ENCODE measurements around the gene GPC5.

GPC5 gene

DNA sequence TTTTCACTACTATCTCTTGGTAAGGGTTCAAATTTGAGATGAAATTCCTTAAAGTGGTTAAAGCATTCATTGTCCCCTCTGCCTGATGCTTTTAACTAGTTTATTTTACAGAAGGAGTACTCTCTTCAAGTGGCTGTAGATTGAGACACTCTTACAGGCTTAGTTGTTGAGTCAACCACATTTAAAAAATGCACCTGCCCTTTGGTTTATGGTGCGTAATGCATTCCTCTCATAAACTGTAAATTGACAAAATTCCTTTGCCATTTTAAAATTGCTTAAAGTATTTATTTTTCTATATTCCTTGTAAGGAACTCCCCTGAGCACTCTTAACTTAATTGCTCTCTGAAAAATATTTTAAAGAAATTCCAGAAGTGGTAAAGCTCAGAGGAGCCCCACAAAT, 826 bp upstream of the GPC5 start:
- no peak overlapping the region for H2BK120ac ChIP-seq (ENCODE audit: low read depth, low read length)
- peaks cover 16% of the 10 kb centered on the region for H3K27me3 ChIP-seq (ENCODE audit: insufficient read depth, low read length, poor library complexity)
- H4K8ac ChIP-seq (ENCODE audit: low read depth, low read length) = no peak overlapping the region
- H3K4ac ChIP-seq (ENCODE audit: low read depth, low read length) = no peak overlapping the region
- WGBS (ENCODE audit: extremely low coverage, insufficient coverage, low lambda C conversion rate) = no CpG with 5 or more reads among the region's 1 CpG
- DNase-seq = no peak
- H3K56ac ChIP-seq (ENCODE audit: low read length) = no peak overlapping the region
- no peak overlapping the region for H3K18ac ChIP-seq (ENCODE audit: low read length)
- no peak overlapping the region for H3K27ac ChIP-seq (ENCODE audit: low read depth, low read length)
- H4K5ac ChIP-seq (ENCODE audit: low read length) = no peak overlapping the region
- H3K4me2 ChIP-seq (ENCODE audit: low read length) = no peak overlapping the region
- no peaks in the 10 kb centered on the region for H3K36me3 ChIP-seq (ENCODE audit: control insufficient read depth, insufficient read depth, low read length)
- no peaks in the 10 kb centered on the region for H3K79me2 ChIP-seq (ENCODE audit: control insufficient read depth, insufficient read depth, low read length)
- no peaks in the 10 kb centered on the region for H3K4me1 ChIP-seq (ENCODE audit: control insufficient read depth, low read depth, low read length)
- no peak overlapping the region for H2BK5ac ChIP-seq (ENCODE audit: low read length)
- H3K23ac ChIP-seq (ENCODE audit: low read length) = no peak overlapping the region
- no peak overlapping the region for H2BK15ac ChIP-seq (replicated peaks; ENCODE audit: low read depth)
- H2AK5ac ChIP-seq (ENCODE audit: low read length) = no peak overlapping the region
- no peaks in the 10 kb centered on the region for H3K79me1 ChIP-seq (ENCODE audit: low read length)
- no peak overlapping the region for H3K9ac ChIP-seq (ENCODE audit: low read length)
- H3K4me3 ChIP-seq (ENCODE audit: low read length) = no peak overlapping the region

GRCh38 chr13:91399189-91400062, 1.0 kb downstream of the GPC5 start:
- Histone ChIP-seq H3K4ac (ENCODE audit: low read depth, low read length) (no peak overlapping the region), H3K36me3 (ENCODE audit: control insufficient read depth, insufficient read depth, low read length) (no peaks in the 10 kb centered on the region), H3K18ac (ENCODE audit: low read length) (no peak overlapping the region), H2BK120ac (ENCODE audit: low read depth, low read length) (no peak overlapping the region), H3K56ac (ENCODE audit: low read length) (peak overlapping the region; percentile 61), H3K79me2 (ENCODE audit: control insufficient read depth, insufficient read depth, low read length) (no peaks in the 10 kb centered on the region), H3K9ac (ENCODE audit: low read length) (peak overlapping the region; percentile 57), H3K23ac (ENCODE audit: low read length) (peak overlapping the region; percentile 50), H2BK5ac (ENCODE audit: low read length) (no peak overlapping the region), H3K4me3 (ENCODE audit: low read length) (no peak overlapping the region), H2AK5ac (ENCODE audit: low read length) (no peak overlapping the region), H3K27ac (ENCODE audit: low read depth, low read length) (no peak overlapping the region), H3K79me1 (ENCODE audit: low read length) (no peaks in the 10 kb centered on the region), H3K4me1 (ENCODE audit: control insufficient read depth, low read depth, low read length) (no peaks in the 10 kb centered on the region), H2BK15ac (replicated peaks; ENCODE audit: low read depth) (no peak overlapping the region), H4K8ac (ENCODE audit: low read depth, low read length) (no peak overlapping the region), H3K4me2 (ENCODE audit: low read length) (peak overlapping the region; percentile 48), H3K27me3 (ENCODE audit: insufficient read depth, low read length, poor library complexity) (peaks cover 16% of the 10 kb centered on the region), H4K5ac (ENCODE audit: low read length) (no peak overlapping the region)
- no CpG with 5 or more reads among the region's 44 CpGs for WGBS (ENCODE audit: extremely low coverage, insufficient coverage, low lambda C conversion rate)
- DNase-seq = no peak

DNA sequence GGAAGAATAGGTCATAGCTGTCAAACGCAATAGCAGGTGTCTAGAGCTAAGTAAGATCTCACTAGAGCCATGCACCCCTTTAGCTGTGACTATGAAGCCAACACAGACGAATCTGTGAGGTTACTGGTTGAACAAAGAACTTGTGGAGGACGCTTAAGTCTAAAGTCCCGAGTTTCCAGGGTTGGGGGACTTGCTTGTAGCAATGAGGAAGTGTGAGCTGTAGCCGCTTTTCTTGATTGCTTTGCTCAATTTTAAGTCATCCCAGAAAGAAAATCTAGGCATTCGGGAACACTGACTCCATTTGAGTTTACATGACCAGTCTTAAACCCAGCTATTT, 1.6 kb downstream of the GPC5 start:
- no peak for DNase-seq
- Histone ChIP-seq H3K27me3 (ENCODE audit: insufficient read depth, low read length, poor library complexity) (peaks cover 16% of the 10 kb centered on the region), H2AK5ac (ENCODE audit: low read length) (no peak overlapping the region), H3K27ac (ENCODE audit: low read depth, low read length) (no peak overlapping the region), H3K79me1 (ENCODE audit: low read length) (no peaks in the 10 kb centered on the region), H2BK15ac (replicated peaks; ENCODE audit: low read depth) (no peak overlapping the region), H3K18ac (ENCODE audit: low read length) (no peak overlapping the region), H4K5ac (ENCODE audit: low read length) (no peak overlapping the region), H3K4ac (ENCODE audit: low read depth, low read length) (no peak overlapping the region), H3K79me2 (ENCODE audit: control insufficient read depth, insufficient read depth, low read length) (no peaks in the 10 kb centered on the region), H3K23ac (ENCODE audit: low read length) (no peak overlapping the region), H3K36me3 (ENCODE audit: control insufficient read depth, insufficient read depth, low read length) (no peaks in the 10 kb centered on the region), H4K8ac (ENCODE audit: low read depth, low read length) (no peak overlapping the region), H3K56ac (ENCODE audit: low read length) (no peak overlapping the region), H3K4me2 (ENCODE audit: low read length) (no peak overlapping the region), H3K4me1 (ENCODE audit: control insufficient read depth, low read depth, low read length) (no peaks in the 10 kb centered on the region), H2BK5ac (ENCODE audit: low read length) (no peak overlapping the region), H3K4me3 (ENCODE audit: low read length) (no peak overlapping the region), H2BK120ac (ENCODE audit: low read depth, low read length) (no peak overlapping the region), H3K9ac (ENCODE audit: low read length) (no peak overlapping the region)
- no CpG with 5 or more reads among the region's 6 CpGs for WGBS (ENCODE audit: extremely low coverage, insufficient coverage, low lambda C conversion rate)

- Histone ChIP-seq H3K4me3 (ENCODE audit: low read length) (no peak overlapping the region), H3K79me2 (ENCODE audit: control insufficient read depth, insufficient read depth, low read length) (no peaks in the 10 kb centered on the region), H3K27me3 (ENCODE audit: insufficient read depth, low read length, poor library complexity) (peaks cover 16% of the 10 kb centered on the region), H3K27ac (ENCODE audit: low read depth, low read length) (no peak overlapping the region), H2BK5ac (ENCODE audit: low read length) (no peak overlapping the region), H3K9ac (ENCODE audit: low read length) (no peak overlapping the region), H3K4ac (ENCODE audit: low read depth, low read length) (no peak overlapping the region), H2BK120ac (ENCODE audit: low read depth, low read length) (no peak overlapping the region), H3K56ac (ENCODE audit: low read length) (no peak overlapping the region), H4K8ac (ENCODE audit: low read depth, low read length) (no peak overlapping the region), H3K4me2 (ENCODE audit: low read length) (no peak overlapping the region), H2AK5ac (ENCODE audit: low read length) (no peak overlapping the region), H3K36me3 (ENCODE audit: control insufficient read depth, insufficient read depth, low read length) (no peaks in the 10 kb centered on the region), H3K4me1 (ENCODE audit: control insufficient read depth, low read depth, low read length) (no peaks in the 10 kb centered on the region), H3K18ac (ENCODE audit: low read length) (no peak overlapping the region), H3K79me1 (ENCODE audit: low read length) (no peaks in the 10 kb centered on the region), H4K5ac (ENCODE audit: low read length) (no peak overlapping the region), H3K23ac (ENCODE audit: low read length) (no peak overlapping the region), H2BK15ac (replicated peaks; ENCODE audit: low read depth) (no peak overlapping the region)
- no peak for DNase-seq
- no CpG with 5 or more reads among the region's 3 CpGs for WGBS (ENCODE audit: extremely low coverage, insufficient coverage, low lambda C conversion rate)
Observed at GRCh38 chr13:91400671-91401070, 2.2 kb downstream of the GPC5 start.

DNA sequence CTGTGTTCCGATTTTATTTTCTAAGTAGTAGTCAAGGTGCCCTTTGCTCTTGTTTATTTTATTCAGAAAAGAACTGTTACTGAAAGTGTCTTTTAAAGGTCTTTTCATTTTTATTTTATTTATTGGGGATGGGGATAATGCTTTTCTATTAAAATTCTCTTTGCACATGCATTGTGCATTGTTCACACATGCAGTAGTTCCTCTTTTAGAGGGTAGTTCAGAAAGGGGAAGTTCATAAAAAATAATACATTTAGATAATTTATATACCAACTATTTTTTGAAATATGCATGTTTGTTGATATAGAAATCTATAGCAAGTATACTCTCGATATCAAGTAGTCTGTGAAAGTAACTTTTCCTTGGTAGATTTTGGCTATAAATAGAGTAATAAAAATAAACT, 3.5 kb downstream of the GPC5 start:
- no peak overlapping the region for H2BK120ac ChIP-seq (ENCODE audit: low read depth, low read length)
- H3K4ac ChIP-seq (ENCODE audit: low read depth, low read length) = no peak overlapping the region
- no peak overlapping the region for H3K18ac ChIP-seq (ENCODE audit: low read length)
- H3K4me3 ChIP-seq (ENCODE audit: low read length) = no peak overlapping the region
- H2AK5ac ChIP-seq (ENCODE audit: low read length) = no peak overlapping the region
- H3K4me2 ChIP-seq (ENCODE audit: low read length) = no peak overlapping the region
- H3K36me3 ChIP-seq (ENCODE audit: control insufficient read depth, insufficient read depth, low read length) = no peaks in the 10 kb centered on the region
- H3K4me1 ChIP-seq (ENCODE audit: control insufficient read depth, low read depth, low read length) = no peaks in the 10 kb centered on the region
- no peak overlapping the region for H3K9ac ChIP-seq (ENCODE audit: low read length)
- no peaks in the 10 kb centered on the region for H3K79me1 ChIP-seq (ENCODE audit: low read length)
- no peaks in the 10 kb centered on the region for H3K79me2 ChIP-seq (ENCODE audit: control insufficient read depth, insufficient read depth, low read length)
- H3K56ac ChIP-seq (ENCODE audit: low read length) = no peak overlapping the region
- peaks cover 16% of the 10 kb centered on the region for H3K27me3 ChIP-seq (ENCODE audit: insufficient read depth, low read length, poor library complexity)
- no peak overlapping the region for H2BK5ac ChIP-seq (ENCODE audit: low read length)
- DNase-seq = no peak
- H2BK15ac ChIP-seq (replicated peaks; ENCODE audit: low read depth) = no peak overlapping the region
- WGBS (ENCODE audit: extremely low coverage, insufficient coverage, low lambda C conversion rate) = no CpG with 5 or more reads among the region's 2 CpGs
- H3K27ac ChIP-seq (ENCODE audit: low read depth, low read length) = no peak overlapping the region
- H3K23ac ChIP-seq (ENCODE audit: low read length) = no peak overlapping the region
- no peak overlapping the region for H4K5ac ChIP-seq (ENCODE audit: low read length)
- no peak overlapping the region for H4K8ac ChIP-seq (ENCODE audit: low read depth, low read length)

DNA sequence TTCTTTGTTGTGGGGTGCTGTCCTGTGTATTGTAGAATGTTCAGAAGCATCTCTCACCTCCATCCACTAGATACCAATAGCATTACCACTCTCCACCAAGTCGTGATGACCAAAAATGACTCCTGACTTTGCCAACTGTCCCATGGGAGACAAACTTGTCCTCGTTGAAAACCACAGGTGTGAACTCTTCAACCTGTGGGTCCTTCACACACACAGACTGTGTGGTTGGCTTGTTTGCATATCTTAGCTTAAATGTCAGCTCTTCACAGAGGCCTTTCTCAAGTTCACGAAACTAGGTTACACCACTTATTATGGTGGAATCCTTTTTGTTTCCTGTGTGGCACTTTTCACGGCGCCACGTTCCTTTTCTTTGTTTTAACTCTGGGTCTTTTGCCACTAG, 6.8 kb downstream of the GPC5 start:
- no peak overlapping the region for H3K4me3 ChIP-seq (ENCODE audit: low read length)
- H2BK5ac ChIP-seq (ENCODE audit: low read length) = no peak overlapping the region
- H2BK120ac ChIP-seq (ENCODE audit: low read depth, low read length) = no peak overlapping the region
- H2BK15ac ChIP-seq (replicated peaks; ENCODE audit: low read depth) = no peak overlapping the region
- no peak overlapping the region for H3K18ac ChIP-seq (ENCODE audit: low read length)
- H3K4me2 ChIP-seq (ENCODE audit: low read length) = no peak overlapping the region
- H3K27me3 ChIP-seq (ENCODE audit: insufficient read depth, low read length, poor library complexity) = peaks cover 4% of the 10 kb centered on the region
- H3K79me2 ChIP-seq (ENCODE audit: control insufficient read depth, insufficient read depth, low read length) = no peaks in the 10 kb centered on the region
- H3K36me3 ChIP-seq (ENCODE audit: control insufficient read depth, insufficient read depth, low read length) = no peaks in the 10 kb centered on the region
- H2AK5ac ChIP-seq (ENCODE audit: low read length) = no peak overlapping the region
- H3K56ac ChIP-seq (ENCODE audit: low read length) = no peak overlapping the region
- no peak overlapping the region for H3K4ac ChIP-seq (ENCODE audit: low read depth, low read length)
- WGBS (ENCODE audit: extremely low coverage, insufficient coverage, low lambda C conversion rate) = no CpG with 5 or more reads among the region's 6 CpGs
- no peaks in the 10 kb centered on the region for H3K4me1 ChIP-seq (ENCODE audit: control insufficient read depth, low read depth, low read length)
- no peak overlapping the region for H3K27ac ChIP-seq (ENCODE audit: low read depth, low read length)
- no peak for DNase-seq
- H3K9ac ChIP-seq (ENCODE audit: low read length) = no peak overlapping the region
- H4K5ac ChIP-seq (ENCODE audit: low read length) = no peak overlapping the region
- H3K79me1 ChIP-seq (ENCODE audit: low read length) = no peaks in the 10 kb centered on the region
- no peak overlapping the region for H4K8ac ChIP-seq (ENCODE audit: low read depth, low read length)
- H3K23ac ChIP-seq (ENCODE audit: low read length) = no peak overlapping the region
